ENCODE data around the gene MYO9B. TPM values are rescaled to one million over a fixed set of nuclear protein-coding genes. Genes with fewer than 3 reads are reported as not detected.

The MYO9B gene
- total RNA-seq, 2 experiments from 2014 or later: 90.3 to 98.5 TPM

- Mint-ChIP-seq H3K4me3 (no peak overlapping the region), H3K4me1 (peaks cover 22% of the 10 kb centered on the region), H3K9me3 (ENCODE audit: low read depth) (no peaks in the 10 kb centered on the region), H3K27ac (no peak overlapping the region), H3K36me3 (ENCODE audit: low read depth) (peaks cover 30% of the 10 kb centered on the region), H3K27me3 (no peaks in the 10 kb centered on the region)
- POLR2A ChIA-PET: no interaction called here
- CTCF ChIA-PET: no interaction called here
- DNase-seq (peak; percentile 27), ATAC-seq (peak; percentile 54)
- intact Hi-C loops (cut with DNase I, micrococcal nuclease): no loop called here
Measured at GRCh38 chr19:17107546-17108452, 32.2 kb downstream of the MYO9B start.

DNA sequence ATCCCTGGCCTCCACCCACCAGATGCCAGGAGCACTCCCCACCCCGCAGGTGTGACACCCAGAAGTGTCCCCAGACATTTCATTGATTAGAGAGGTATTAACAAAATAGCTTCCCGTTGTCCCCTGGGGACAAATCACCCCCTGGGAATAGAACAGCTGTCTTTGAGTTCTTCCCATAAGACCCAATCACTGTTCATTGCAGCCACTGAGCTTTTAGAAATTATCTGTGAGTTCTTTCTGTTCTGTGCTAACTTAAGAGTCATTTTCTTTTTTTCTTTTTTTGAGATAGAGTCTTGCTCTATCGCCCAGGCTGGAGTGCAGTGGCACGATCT, 32.8 kb downstream of the MYO9B start:
- Mint-ChIP-seq H3K36me3 (ENCODE audit: low read depth) (peaks cover 23% of the 10 kb centered on the region), H3K9me3 (ENCODE audit: low read depth) (no peaks in the 10 kb centered on the region), H3K27me3 (no peaks in the 10 kb centered on the region), H3K4me1 (peaks cover 19% of the 10 kb centered on the region), H3K27ac (no peak overlapping the region), H3K4me3 (no peak overlapping the region)
- ChIA-PET CTCF (no interaction called here), POLR2A (no interaction called here)
- no peak for ATAC-seq
- no peak for DNase-seq
- intact Hi-C loops (cut with DNase I, micrococcal nuclease): no loop called here

DNA sequence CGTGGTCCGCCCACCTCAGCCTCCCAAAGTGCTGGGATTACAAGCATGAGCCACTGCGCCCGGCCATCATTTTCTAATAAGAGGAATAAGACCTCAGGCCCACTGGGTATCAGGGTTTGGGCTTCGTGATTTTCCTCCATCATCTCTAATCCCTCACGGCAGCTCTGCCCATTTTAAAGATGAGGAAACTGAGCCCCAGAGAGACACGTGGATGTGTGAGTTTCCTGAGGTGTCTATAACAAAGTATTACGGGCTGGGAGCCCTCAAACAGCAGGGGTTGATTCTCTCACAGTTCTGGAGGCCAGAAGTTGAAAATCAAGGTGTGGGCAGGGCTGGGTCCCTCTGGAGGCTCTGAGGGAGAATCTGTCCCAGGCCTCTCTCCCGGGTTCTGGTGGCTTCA, 33.7 kb downstream of the MYO9B start:
- Mint-ChIP-seq H3K4me1 (peaks cover 17% of the 10 kb centered on the region), H3K27ac (no peak overlapping the region), H3K36me3 (ENCODE audit: low read depth) (peaks cover 22% of the 10 kb centered on the region), H3K27me3 (no peaks in the 10 kb centered on the region), H3K4me3 (no peak overlapping the region), H3K9me3 (ENCODE audit: low read depth) (no peaks in the 10 kb centered on the region)
- DNase-seq (no peak), ATAC-seq (no peak)
- POLR2A ChIA-PET: no interaction called here
- intact Hi-C loops (cut with DNase I, micrococcal nuclease): no loop called here
- CTCF ChIA-PET: interaction anchor here (0.7 kb wide), 1 partner anchor 19 kb away, joined by 3 read pairs; no protein-coding TSS in a partner anchor

GRCh38 chr19:17109962-17110598, 34.5 kb downstream of the MYO9B start:
- peak; percentile 47 for DNase-seq
- intact Hi-C loops (cut with DNase I, micrococcal nuclease): no loop called here
- ChIA-PET CTCF (no interaction called here), POLR2A (no interaction called here)
- Mint-ChIP-seq H3K27ac (no peak overlapping the region), H3K27me3 (no peaks in the 10 kb centered on the region), H3K9me3 (ENCODE audit: low read depth) (no peaks in the 10 kb centered on the region), H3K36me3 (ENCODE audit: low read depth) (peaks cover 22% of the 10 kb centered on the region), H3K4me3 (no peak overlapping the region), H3K4me1 (peaks cover 17% of the 10 kb centered on the region)
- peak; percentile 44 for ATAC-seq

GRCh38 chr19:17110599-17110966, 35.0 kb downstream of the MYO9B start:
- Mint-ChIP-seq H3K4me3 (no peak overlapping the region), H3K27ac (no peak overlapping the region), H3K27me3 (no peaks in the 10 kb centered on the region), H3K36me3 (ENCODE audit: low read depth) (peaks cover 22% of the 10 kb centered on the region), H3K9me3 (ENCODE audit: low read depth) (no peaks in the 10 kb centered on the region), H3K4me1 (peaks cover 17% of the 10 kb centered on the region)
- ChIA-PET CTCF (no interaction called here), POLR2A (no interaction called here)
- no peak for ATAC-seq
- intact Hi-C loops (cut with DNase I, micrococcal nuclease): no loop called here
- DNase-seq: no peak

DNA sequence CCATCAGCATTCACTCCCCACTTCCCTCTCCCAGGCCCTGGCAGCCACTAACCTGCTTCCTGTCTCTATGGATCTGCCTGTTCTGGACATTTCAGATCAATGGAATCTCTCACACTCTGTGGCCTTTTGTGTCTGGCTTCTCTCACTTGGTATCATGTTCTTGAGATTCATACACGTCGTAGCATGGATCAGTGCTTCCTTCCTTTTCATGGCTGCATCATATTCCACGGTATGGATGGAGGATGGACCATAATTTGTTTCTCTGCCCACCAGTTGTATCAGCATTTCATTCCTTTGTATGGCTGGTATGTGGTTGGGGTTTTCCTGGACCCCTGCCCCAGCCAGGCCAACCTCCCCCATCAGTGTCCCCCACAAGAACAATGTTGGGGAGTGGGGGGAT, 36.2 kb downstream of the MYO9B start:
- H3K36me3 Mint-ChIP-seq (ENCODE audit: low read depth): peaks cover 18% of the 10 kb centered on the region
- no peaks in the 10 kb centered on the region for H3K9me3 Mint-ChIP-seq (ENCODE audit: low read depth)
- H3K27ac Mint-ChIP-seq: no peak overlapping the region

DNA sequence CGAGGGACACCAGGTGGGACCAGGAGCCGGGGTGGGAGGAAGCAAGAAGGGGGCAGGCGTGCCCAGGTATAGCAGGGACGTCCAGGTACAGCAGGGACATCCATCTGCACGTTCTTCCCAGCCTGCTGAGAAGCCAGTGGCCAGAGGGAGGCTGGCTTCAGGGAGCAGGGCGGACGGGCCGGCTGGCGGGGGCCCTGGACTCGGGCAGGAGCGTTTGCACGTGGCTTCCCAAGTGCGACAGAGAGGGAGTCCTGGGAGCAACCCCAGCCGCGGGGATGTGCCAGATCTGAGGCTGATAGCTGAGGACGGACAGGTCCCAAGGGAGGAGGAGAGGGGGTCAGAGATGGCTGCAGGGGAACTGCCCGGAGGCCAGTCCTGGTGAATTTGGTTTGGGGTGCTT, 36.7 kb downstream of the MYO9B start:
- Mint-ChIP-seq H3K4me1 (peaks cover 17% of the 10 kb centered on the region), H3K4me3 (no peak overlapping the region), H3K9me3 (ENCODE audit: low read depth) (no peaks in the 10 kb centered on the region), H3K27ac (no peak overlapping the region), H3K36me3 (ENCODE audit: low read depth) (peaks cover 18% of the 10 kb centered on the region), H3K27me3 (no peaks in the 10 kb centered on the region)
- ATAC-seq (no peak), DNase-seq (no peak)
- intact Hi-C loops (cut with DNase I, micrococcal nuclease): no loop called here
- ChIA-PET CTCF (interaction anchor here (0.7 kb wide), 1 partner anchor 157 kb away, joined by 3 read pairs; no protein-coding TSS in a partner anchor), POLR2A (no interaction called here)

More for the DNA sequence above, 36.2 kb downstream of the MYO9B start:
- ATAC-seq: no peak
- POLR2A ChIA-PET: no interaction called here
- Mint-ChIP-seq H3K27me3 (no peaks in the 10 kb centered on the region), H3K4me3 (no peak overlapping the region), H3K4me1 (peaks cover 17% of the 10 kb centered on the region)
- intact Hi-C loops (cut with DNase I, micrococcal nuclease): no loop called here
- CTCF ChIA-PET: no interaction called here
- DNase-seq: no peak

- Mint-ChIP-seq H3K36me3 (ENCODE audit: low read depth) (peaks cover 18% of the 10 kb centered on the region), H3K4me1 (peaks cover 17% of the 10 kb centered on the region), H3K27me3 (no peaks in the 10 kb centered on the region), H3K9me3 (ENCODE audit: low read depth) (no peaks in the 10 kb centered on the region), H3K4me3 (no peak overlapping the region), H3K27ac (no peak overlapping the region)
- ChIA-PET CTCF (interaction anchor here (0.7 kb wide), 1 partner anchor 157 kb away, joined by 3 read pairs; no protein-coding TSS in a partner anchor), POLR2A (no interaction called here)
- DNase-seq (no peak), ATAC-seq (no peak)
- intact Hi-C loops (cut with DNase I, micrococcal nuclease): no loop called here
Measured at GRCh38 chr19:17112700-17113099, 37.1 kb downstream of the MYO9B start.

- DNase-seq (no peak), ATAC-seq (no peak)
- Mint-ChIP-seq H3K27me3 (no peaks in the 10 kb centered on the region), H3K4me3 (no peak overlapping the region), H3K27ac (no peak overlapping the region), H3K36me3 (ENCODE audit: low read depth) (peaks cover 14% of the 10 kb centered on the region), H3K9me3 (ENCODE audit: low read depth) (no peaks in the 10 kb centered on the region), H3K4me1 (peaks cover 13% of the 10 kb centered on the region)
- CTCF ChIA-PET: no interaction called here
- POLR2A ChIA-PET: no interaction called here
- intact Hi-C loops (cut with DNase I, micrococcal nuclease): no loop called here
Measured at GRCh38 chr19:17113127-17113785, 37.7 kb downstream of the MYO9B start.

DNA sequence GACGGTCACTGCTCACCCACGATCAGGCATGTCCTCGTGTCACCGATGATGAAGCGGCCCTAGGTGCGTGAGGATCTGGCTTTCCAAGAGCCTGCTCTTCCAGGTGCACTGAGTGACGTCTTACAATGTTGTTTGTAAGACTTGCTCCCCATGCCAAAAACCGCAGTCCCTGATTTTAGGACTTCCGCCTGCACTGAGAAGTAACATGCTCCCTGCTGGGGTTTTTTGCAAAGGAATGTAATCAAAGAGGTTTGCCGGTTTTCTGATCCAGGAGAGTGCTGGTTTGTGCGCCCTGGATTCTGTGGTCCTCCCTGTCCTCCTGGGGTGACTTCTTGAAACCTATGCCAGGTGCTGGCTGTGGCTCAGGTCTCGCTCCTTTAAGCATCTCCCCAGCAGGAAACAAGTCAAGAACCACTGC, 38.8 kb downstream of the MYO9B start:
- Mint-ChIP-seq H3K4me3 (no peak overlapping the region), H3K4me1 (peaks cover 10% of the 10 kb centered on the region), H3K36me3 (ENCODE audit: low read depth) (peaks cover 18% of the 10 kb centered on the region), H3K9me3 (ENCODE audit: low read depth) (no peaks in the 10 kb centered on the region), H3K27me3 (no peaks in the 10 kb centered on the region), H3K27ac (no peak overlapping the region)
- intact Hi-C loops (cut with DNase I, micrococcal nuclease): no loop called here
- ATAC-seq (no peak), DNase-seq (no peak)
- ChIA-PET CTCF (no interaction called here), POLR2A (interaction anchor here (0.7 kb wide), 1 partner anchor 61 kb away, joined by 3 read pairs; no protein-coding TSS in a partner anchor)

GRCh38 chr19:17116996-17117702, 41.6 kb downstream of the MYO9B start:
- CTCF ChIA-PET: interaction anchor here (0.6 to 1.4 kb wide), 2 partner anchors 26 to 177 kb away, joined by 4 to 5 read pairs; no protein-coding TSS in a partner anchor
- peaks cover 11% of the 10 kb centered on the region for H3K36me3 Mint-ChIP-seq (ENCODE audit: low read depth)
- H3K27ac Mint-ChIP-seq: no peak overlapping the region
- DNase-seq (no peak), ATAC-seq (no peak)
- H3K9me3 Mint-ChIP-seq (ENCODE audit: low read depth): no peaks in the 10 kb centered on the region
- H3K4me3 Mint-ChIP-seq: no peak overlapping the region
- POLR2A ChIA-PET: no interaction called here
- H3K27me3 Mint-ChIP-seq: no peaks in the 10 kb centered on the region
- H3K4me1 Mint-ChIP-seq: peaks cover 9% of the 10 kb centered on the region
- intact Hi-C loops (cut with DNase I, micrococcal nuclease): no loop called here

Data from activated CD4-positive, alpha-beta T cell treated with anti-CD3 and anti-CD28 coated beads for 36 hours (primary cell).